ENCODE results near the gene RHO. TPM values are rescaled to one million over a fixed set of nuclear protein-coding genes. Genes with fewer than 3 reads are reported as not detected.

RHO gene
- total RNA-seq, 3 donors from 2014 or later (not counting 1 experiment from before 2014, with no cell fraction given): not detected

DNA sequence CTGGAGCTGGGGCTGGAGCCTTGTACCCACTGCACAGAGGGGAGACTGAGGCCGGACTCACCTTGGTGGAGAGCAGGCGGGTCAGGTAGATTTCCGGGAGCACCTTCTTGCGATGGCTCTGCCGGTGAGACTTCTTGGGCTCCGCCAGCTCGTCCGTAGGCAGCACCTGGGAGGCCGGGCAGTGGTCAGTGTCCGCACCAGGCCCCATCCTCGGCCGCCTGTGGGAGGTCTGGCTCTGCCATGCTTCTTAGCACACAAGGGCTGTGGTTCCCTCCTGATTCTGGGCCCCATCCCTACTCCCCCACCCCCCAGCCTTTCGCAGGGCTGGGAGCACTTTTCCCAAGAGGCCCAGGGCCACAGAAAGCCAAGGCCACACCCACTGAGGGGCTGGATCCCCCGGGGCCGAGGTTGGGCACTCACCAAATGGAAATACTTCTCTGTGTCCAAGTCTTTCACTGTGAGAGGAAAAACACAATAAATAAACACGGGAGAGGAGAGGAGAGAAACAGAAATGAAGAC is 31.9 kb downstream of the RHO start:
- no peak overlapping the region for H3K27ac ChIP-seq (ENCODE audit: low read length)
- H3K4me1 ChIP-seq (ENCODE audit: control insufficient read depth, insufficient read depth, low read length): peaks cover 50% of the 10 kb centered on the region
- no peaks in the 10 kb centered on the region for H3K9me3 ChIP-seq (ENCODE audit: control insufficient read depth, insufficient read depth, low read length)
- Mint-ChIP-seq H3K9me3 (no peaks in the 10 kb centered on the region), H3K36me3 (no peaks in the 10 kb centered on the region), H3K27me3 (ENCODE audit: low read depth in 2 of 2) (peaks cover 0 to 3% of the 10 kb centered on the region in 2 donors), H3K4me3 (no peak overlapping the region), H3K27ac (peak overlapping the region in 1 of 2 donors; percentile 1), H3K4me1 (peaks cover 21 to 39% of the 10 kb centered on the region in 2 donors)
- intact Hi-C loops (cut with micrococcal nuclease): no loop called here
- H3K4me3 ChIP-seq (ENCODE audit: low read length): no peak overlapping the region
- H3K36me3 ChIP-seq (ENCODE audit: control insufficient read depth, insufficient read depth, low read length): peaks cover 19% of the 10 kb centered on the region
- no peak for TF ChIP-seq CTCF (IDR thresholded peaks at IDR 0.05)
- DNase-seq (no peak), ATAC-seq (no peak)
- no peaks in the 10 kb centered on the region for H3K27me3 ChIP-seq (ENCODE audit: control insufficient read depth, insufficient read depth, low read length)
- 81% methylated on average over 16 of the region's 16 CpGs for WGBS (ENCODE audit: insufficient coverage)

GRCh38 chr3:129560911-129561594 is 32.6 kb downstream of the RHO start:
- Histone ChIP-seq H3K4me3 (ENCODE audit: low read length) (no peak overlapping the region), H3K27ac (ENCODE audit: low read length) (no peak overlapping the region), H3K27me3 (ENCODE audit: control insufficient read depth, insufficient read depth, low read length) (no peaks in the 10 kb centered on the region), H3K36me3 (ENCODE audit: control insufficient read depth, insufficient read depth, low read length) (peaks cover 19% of the 10 kb centered on the region), H3K9me3 (ENCODE audit: control insufficient read depth, insufficient read depth, low read length) (no peaks in the 10 kb centered on the region), H3K4me1 (ENCODE audit: control insufficient read depth, insufficient read depth, low read length) (peaks cover 47% of the 10 kb centered on the region)
- DNase-seq: no peak
- H3K4me3 Mint-ChIP-seq: no peak overlapping the region
- ATAC-seq: no peak
- H3K9me3 Mint-ChIP-seq: no peaks in the 10 kb centered on the region
- H3K27me3 Mint-ChIP-seq (ENCODE audit: low read depth in 2 of 2): peaks cover 0 to 3% of the 10 kb centered on the region in 2 donors
- intact Hi-C loops (cut with micrococcal nuclease): no loop called here
- peak overlapping the region in 1 of 2 donors; percentile 1 for H3K27ac Mint-ChIP-seq
- H3K4me1 Mint-ChIP-seq: peaks cover 21 to 39% of the 10 kb centered on the region in 2 donors
- no peak for TF ChIP-seq CTCF (IDR thresholded peaks at IDR 0.05)
- WGBS (ENCODE audit: insufficient coverage): 77% methylated on average over 18 of the region's 18 CpGs
- no peaks in the 10 kb centered on the region for H3K36me3 Mint-ChIP-seq

DNA sequence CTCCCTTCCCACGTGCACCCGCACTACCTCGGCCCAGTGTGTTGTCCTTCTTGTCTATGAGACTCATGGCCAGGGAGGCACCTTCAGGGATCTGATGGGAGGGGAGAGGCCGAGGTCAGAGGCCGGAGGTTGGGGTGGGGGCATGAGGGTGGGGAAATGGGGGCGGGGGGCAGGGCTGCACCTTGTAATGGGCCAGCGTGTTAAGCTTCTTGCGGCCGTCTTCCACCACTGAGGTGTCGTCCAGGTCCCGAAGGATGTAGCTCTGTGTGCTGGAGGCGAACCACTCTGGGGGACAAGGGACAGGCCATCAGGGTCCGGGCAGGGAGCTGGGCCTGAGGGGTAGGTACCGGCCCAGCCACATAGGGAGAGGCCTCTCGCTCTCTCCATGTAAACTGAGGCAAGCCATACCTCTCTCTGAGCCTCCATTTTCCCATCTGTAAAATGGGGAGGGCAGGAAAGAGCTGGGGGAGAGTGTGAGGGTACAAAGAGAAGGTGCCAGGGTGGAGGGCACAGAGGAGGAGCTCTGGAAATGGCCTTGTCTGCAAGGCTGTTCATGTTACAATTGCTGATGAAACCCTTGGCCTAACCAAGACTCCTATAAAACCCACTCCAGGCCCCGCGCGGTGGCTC is 33.3 kb downstream of the RHO start:
- H3K4me3 Mint-ChIP-seq: no peak overlapping the region
- DNase-seq (no peak), ATAC-seq (no peak)
- H3K4me1 ChIP-seq (ENCODE audit: control insufficient read depth, insufficient read depth, low read length): peaks cover 47% of the 10 kb centered on the region
- intact Hi-C loops (cut with micrococcal nuclease): no loop called here
- no peaks in the 10 kb centered on the region for H3K9me3 Mint-ChIP-seq
- H3K27ac Mint-ChIP-seq: no peak overlapping the region
- peaks cover 28 to 46% of the 10 kb centered on the region in 2 donors for H3K4me1 Mint-ChIP-seq
- no peak overlapping the region for H3K27ac ChIP-seq (ENCODE audit: low read length)
- WGBS (ENCODE audit: insufficient coverage): 95% methylated on average over 16 of the region's 18 CpGs
- no peaks in the 10 kb centered on the region for H3K27me3 ChIP-seq (ENCODE audit: control insufficient read depth, insufficient read depth, low read length)
- no peaks in the 10 kb centered on the region for H3K9me3 ChIP-seq (ENCODE audit: control insufficient read depth, insufficient read depth, low read length)
- TF ChIP-seq CTCF (IDR thresholded peaks at IDR 0.05): no peak
- H3K4me3 ChIP-seq (ENCODE audit: low read length): no peak overlapping the region
- no peaks in the 10 kb centered on the region for H3K36me3 Mint-ChIP-seq
- peaks cover 14% of the 10 kb centered on the region for H3K36me3 ChIP-seq (ENCODE audit: control insufficient read depth, insufficient read depth, low read length)
- peaks cover 0 to 3% of the 10 kb centered on the region in 2 donors for H3K27me3 Mint-ChIP-seq (ENCODE audit: low read depth in 2 of 2)

Data from natural killer cell (primary cell).